NCI-H187 (cell line): Measurements from ENCODE around the gene PSAP.

Experiments
- DNase-seq, 2 experiments: peaks; one replicate each; lab custom pipeline; 2025; lab: John Stamatoyannopoulos, UW

Gene PSAP

GRCh38 chr10:71827852-71828251 lies 23.2 kb downstream of the PSAP start:
- no peak for DNase-seq

- no peak for DNase-seq
These were observed 25.8 kb downstream of the PSAP start for GRCh38 chr10:71825217-71825616.

- DNase-seq, result no peak
These were observed 26.7 kb downstream of the PSAP start for GRCh38 chr10:71824333-71824732.

GRCh38 chr10:71823356-71823755 lies 27.7 kb downstream of the PSAP start:
- DNase-seq, result no peak

GRCh38 chr10:71821909-71822763 lies 28.9 kb downstream of the PSAP start:
- DNase-seq, result no peak

GRCh38 chr10:71820966-71821365 lies 30.1 kb downstream of the PSAP start:
- DNase-seq, result no peak

- DNase-seq, result no peak
These were observed 31.1 kb downstream of the PSAP start for GRCh38 chr10:71819985-71820384.

GRCh38 chr10:71819441-71819861 lies 31.6 kb downstream of the PSAP start:
- DNase-seq, result no peak

- no peak for DNase-seq
These were observed 32.3 kb downstream of the PSAP start for GRCh38 chr10:71818674-71819260.

GRCh38 chr10:71817831-71818655 lies 33.0 kb downstream of the PSAP start:
- DNase-seq, result no peak

- no peak for DNase-seq
These were observed 34.0 kb downstream of the PSAP start for GRCh38 chr10:71816936-71817618.

- DNase-seq, result no peak
These were observed 34.6 kb downstream of the PSAP start for GRCh38 chr10:71816421-71816851.

- no peak for DNase-seq
These were observed 35.4 kb downstream of the PSAP start for GRCh38 chr10:71815515-71816130.

GRCh38 chr10:71814922-71815411 lies 36.1 kb downstream of the PSAP start:
- no peak for DNase-seq

- no peak for DNase-seq
These were observed 38.0 kb downstream of the PSAP start for GRCh38 chr10:71812913-71813590.

- DNase-seq, result no peak
These were observed 38.8 kb downstream of the PSAP start for GRCh38 chr10:71812016-71812912.

- no peak for DNase-seq
These were observed 39.7 kb downstream of the PSAP start for GRCh38 chr10:71811351-71811750.

- no peak for DNase-seq
These were observed 40.9 kb downstream of the PSAP start for GRCh38 chr10:71810048-71810750.

- no peak for DNase-seq
These were observed 41.4 kb downstream of the PSAP start for GRCh38 chr10:71809628-71810027.
